ENCODE results near the gene VIPR2. TPM values are rescaled to one million over a fixed set of nuclear protein-coding genes. Genes with fewer than 3 reads are reported as not detected.

Gene VIPR2
- polyA plus RNA-seq, 3 donors: not detected

- Histone ChIP-seq H3K4me1 (ENCODE audit: control insufficient read depth in 1 of 2, insufficient read depth in 2 of 2, low read length in 2 of 2) (no peaks in the 10 kb centered on the region), H3K4me2 (replicated peaks; ENCODE audit: extremely low read depth, low read length, poor library complexity, severe bottlenecking) (no peak overlapping the region), H3K27me3 (ENCODE audit: control insufficient read depth in 2 of 2, insufficient read depth in 2 of 2, low read length in 2 of 2) (no peaks in the 10 kb centered on the region), H4K20me1 (ENCODE audit: insufficient read depth, low read length) (no peaks in the 10 kb centered on the region), H3K79me2 (ENCODE audit: insufficient read depth, low read length) (no peaks in the 10 kb centered on the region), H3K9me3 (replicated peaks in 1 of 2; ENCODE audit: control insufficient read depth in 1 of 2, insufficient read depth in 1 of 2, low read length in 2 of 2) (peaks cover 0 to 11% of the 10 kb centered on the region in 2 donors), H3K27ac (ENCODE audit: low read depth in 1 of 2, low read length in 2 of 2) (no peak overlapping the region), H3K9ac (ENCODE audit: insufficient read depth, low read length, poor library complexity, severe bottlenecking) (no peak overlapping the region), H2AFZ (ENCODE audit: insufficient read depth, low read depth, low read length, poor library complexity, severe bottlenecking) (no peak overlapping the region), H3K36me3 (replicated peaks in 1 of 2; ENCODE audit: control insufficient read depth in 1 of 2, insufficient read depth in 2 of 2, low read length in 2 of 2) (no peaks in the 10 kb centered on the region), H3K4me3 (replicated peaks in 1 of 3; ENCODE audit: low read depth in 2 of 3, low read length in 3 of 3) (no peak overlapping the region)
- no peaks in the 10 kb centered on the region for H3K36me3 Mint-ChIP-seq
- H3K27ac Mint-ChIP-seq: no peak overlapping the region
- H3K27me3 Mint-ChIP-seq (ENCODE audit: low read depth in 3 of 3): peaks cover 0 to 8% (median 7%) of the 10 kb centered on the region in 3 donors
- DNase-seq: no peak
- H3K4me1 Mint-ChIP-seq: peaks cover 2% of the 10 kb centered on the region
- H3K4me3 Mint-ChIP-seq: no peak overlapping the region
- peaks cover 0 to 24% (median 8%) of the 10 kb centered on the region in 7 donors for H3K9me3 Mint-ChIP-seq
- intact Hi-C loops (cut with micrococcal nuclease): no loop called here
- no peak for TF ChIP-seq CTCF (IDR thresholded peaks at IDR 0.05)
- 98% methylated on average over 5 of the region's 5 CpGs for WGBS (ENCODE audit: insufficient coverage)
Measured at GRCh38 chr7:159007996-159008389, 136.7 kb downstream of the VIPR2 start.

GRCh38 chr7:159007364-159007995 is 137.2 kb downstream of the VIPR2 start:
- no peak for DNase-seq
- 96% methylated on average over 17 of the region's 19 CpGs for WGBS (ENCODE audit: insufficient coverage)
- no peak for TF ChIP-seq CTCF (IDR thresholded peaks at IDR 0.05)
- no peak overlapping the region for H3K27ac Mint-ChIP-seq
- Histone ChIP-seq H3K27ac (ENCODE audit: low read depth in 1 of 2, low read length in 2 of 2) (no peak overlapping the region), H3K9me3 (replicated peaks in 1 of 2; ENCODE audit: control insufficient read depth in 1 of 2, insufficient read depth in 1 of 2, low read length in 2 of 2) (peaks cover 0 to 11% of the 10 kb centered on the region in 2 donors), H3K9ac (ENCODE audit: insufficient read depth, low read length, poor library complexity, severe bottlenecking) (no peak overlapping the region), H3K79me2 (ENCODE audit: insufficient read depth, low read length) (no peaks in the 10 kb centered on the region), H3K4me1 (ENCODE audit: control insufficient read depth in 1 of 2, insufficient read depth in 2 of 2, low read length in 2 of 2) (no peaks in the 10 kb centered on the region), H3K4me2 (replicated peaks; ENCODE audit: extremely low read depth, low read length, poor library complexity, severe bottlenecking) (no peak overlapping the region), H4K20me1 (ENCODE audit: insufficient read depth, low read length) (no peaks in the 10 kb centered on the region), H3K4me3 (replicated peaks in 1 of 3; ENCODE audit: low read depth in 2 of 3, low read length in 3 of 3) (no peak overlapping the region), H3K36me3 (replicated peaks in 1 of 2; ENCODE audit: control insufficient read depth in 1 of 2, insufficient read depth in 2 of 2, low read length in 2 of 2) (no peaks in the 10 kb centered on the region), H2AFZ (ENCODE audit: insufficient read depth, low read depth, low read length, poor library complexity, severe bottlenecking) (no peak overlapping the region), H3K27me3 (ENCODE audit: control insufficient read depth in 2 of 2, insufficient read depth in 2 of 2, low read length in 2 of 2) (no peaks in the 10 kb centered on the region)
- intact Hi-C loops (cut with micrococcal nuclease): no loop called here
- no peaks in the 10 kb centered on the region for H3K36me3 Mint-ChIP-seq
- H3K4me1 Mint-ChIP-seq: no peaks in the 10 kb centered on the region
- H3K4me3 Mint-ChIP-seq: no peak overlapping the region
- peaks cover 0 to 24% (median 8%) of the 10 kb centered on the region in 7 donors for H3K9me3 Mint-ChIP-seq
- peaks cover 0 to 8% (median 6%) of the 10 kb centered on the region in 3 donors for H3K27me3 Mint-ChIP-seq (ENCODE audit: low read depth in 3 of 3)

All from CD14-positive monocyte (primary cell).